CD8-positive, alpha-beta memory T cell (primary cell): ENCODE data around the gene GAD1. TPM values are rescaled to one million over a fixed set of nuclear protein-coding genes. Genes with fewer than 3 reads are reported as not detected.
A peak's percentile ranks its signal among the peaks of the same experiment; 100 is the strongest.

Experiments used
- CTCF ChIA-PET: fragments of 350-600 bp; sonication (Branson Sonifier 250); formaldehyde crosslinking; loops from one replicate; lab custom pipeline; 2021; ENCODE audit warnings: antibody characterized with exemption; lab: Charles Lee
- POLR2A ChIA-PET: fragments of 350-600 bp; sonication (Branson Sonifier 250); formaldehyde crosslinking; loops from one replicate; lab custom pipeline; 2021; ENCODE audit warnings: antibody characterized with exemption; lab: Charles Lee
- DNase-seq, 5 donors: peaks; one replicate each; pipeline versions ENCODE4 v3.0.0 to v3.0.0-alpha.2; 2020 to 2022; ENCODE audit warnings: mixed read lengths in 1 of 5
- H3K27ac ChIP-seq: one replicate; pipeline ENCODE4 v1.7.0; 2013; ENCODE audit warnings: low read depth, mild to moderate bottlenecking, low read length, moderate library complexity
- H3K27me3 ChIP-seq: 2 replicates; pipeline ENCODE4 v1.7.0; 2013; ENCODE audit warnings: low read length, mild to moderate bottlenecking; ENCODE audit not compliant: insufficient read depth, poor library complexity, severe bottlenecking
- H3K36me3 ChIP-seq: 2 replicates; pipeline ENCODE4 v1.7.0; 2013; ENCODE audit warnings: mild to moderate bottlenecking, low read length, moderate library complexity; ENCODE audit not compliant: insufficient read depth
- H3K4me1 ChIP-seq: 2 replicates; pipeline ENCODE4 v1.7.0; 2013; ENCODE audit warnings: mild to moderate bottlenecking, low read length, moderate library complexity; ENCODE audit not compliant: insufficient read depth
- H3K4me3 ChIP-seq: 2 replicates; pipeline ENCODE4 v1.7.0; 2013; ENCODE audit warnings: mild to moderate bottlenecking, low read length
- H3K9me3 ChIP-seq: 2 replicates; pipeline ENCODE4 v1.7.0; 2013; ENCODE audit warnings: mild to moderate bottlenecking, low read length
- H3K27ac Mint-ChIP-seq, 8 donors: one replicate each; pipeline ENCODE4 v1.8.0; 2020 to 2021; ENCODE audit warnings: mixed read lengths in 8 of 8, mild to moderate bottlenecking in 6 of 8, inconsistent platforms in 3 of 8, moderate library complexity in 3 of 8
- H3K27me3 Mint-ChIP-seq, 2 donors: one replicate each; pipeline ENCODE4 v1.8.0; 2020 to 2021; ENCODE audit warnings: mixed read lengths in 2 of 2, mild to moderate bottlenecking in 1 of 2, moderate library complexity in 1 of 2
- H3K36me3 Mint-ChIP-seq, 3 donors: one replicate each; pipeline ENCODE4 v1.8.0; 2020 to 2021; ENCODE audit warnings: mixed read lengths in 3 of 3, inconsistent platforms in 1 of 3, mild to moderate bottlenecking in 1 of 3
- H3K4me1 Mint-ChIP-seq, 3 donors: one replicate each; pipeline ENCODE4 v1.8.0; 2020 to 2021; ENCODE audit warnings: mixed read lengths in 3 of 3, inconsistent platforms in 1 of 3, mild to moderate bottlenecking in 1 of 3
- H3K4me3 Mint-ChIP-seq, 7 donors: one replicate each; pipeline ENCODE4 v1.8.0; 2020 to 2021; ENCODE audit warnings: mixed read lengths in 7 of 7, mild to moderate bottlenecking in 6 of 7, moderate library complexity in 4 of 7, inconsistent platforms in 2 of 7
- H3K9me3 Mint-ChIP-seq, 5 donors: one replicate each; pipeline ENCODE4 v1.8.0; 2020 to 2022; ENCODE audit warnings: mixed read lengths in 5 of 5, mild to moderate bottlenecking in 3 of 5, moderate library complexity in 2 of 5, inconsistent platforms in 1 of 5
- polyA plus RNA-seq: library from polyadenylated mRNA; unstranded; fragments of 300-500 nt; fragmentation: Illumina TruSeq; gene quantifications from one replicate; pipeline ENCODE4 v1.2.3, GENCODE V29; 2021
- total RNA-seq, 2 experiments: library from RNA; stranded (reverse); gene quantifications; one replicate each; pipeline ENCODE4 v1.2.3, GENCODE V29; 2021

Gene GAD1
- total and polyA plus RNA-seq, 3 experiments from 2014 or later, result 0.55 to 1.0 TPM; not detected in 1

DNA sequence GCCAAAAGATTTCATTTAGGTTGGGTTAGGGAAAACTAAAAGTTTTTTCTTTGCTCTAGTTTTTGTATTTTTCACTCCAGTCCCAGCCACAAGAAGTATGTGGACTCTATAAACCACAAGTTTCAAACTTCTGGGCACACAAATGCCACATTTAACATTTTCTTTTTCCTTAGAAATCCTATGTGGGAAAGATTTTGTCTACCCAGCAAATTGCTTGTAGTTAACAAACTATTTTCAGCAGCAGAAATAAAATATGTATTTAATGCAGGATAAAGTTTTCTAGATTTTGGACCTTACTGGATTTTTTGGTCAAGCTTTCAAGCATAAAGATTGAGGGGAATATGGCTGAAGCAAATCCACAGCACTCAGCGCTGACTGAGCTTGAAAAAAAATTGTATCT, 37.4 kb upstream of the GAD1 start:
- ChIA-PET CTCF (no interaction called here), POLR2A (no interaction called here)
- no peaks in the 10 kb centered on the region for H3K4me1 Mint-ChIP-seq
- H3K9me3 ChIP-seq, result no peaks in the 10 kb centered on the region
- H3K27ac Mint-ChIP-seq, result no peak overlapping the region
- H3K4me3 Mint-ChIP-seq, result no peak overlapping the region
- H3K27ac ChIP-seq, result no peak overlapping the region
- no peak for DNase-seq
- H3K9me3 Mint-ChIP-seq, result no peaks in the 10 kb centered on the region
- no peaks in the 10 kb centered on the region for H3K36me3 Mint-ChIP-seq
- H3K4me1 ChIP-seq, result no peaks in the 10 kb centered on the region
- peaks cover 9 to 43% of the 10 kb centered on the region in 2 donors for H3K27me3 Mint-ChIP-seq
- no peaks in the 10 kb centered on the region for H3K36me3 ChIP-seq
- peaks cover 3% of the 10 kb centered on the region for H3K27me3 ChIP-seq
- H3K4me3 ChIP-seq, result no peak overlapping the region

DNA sequence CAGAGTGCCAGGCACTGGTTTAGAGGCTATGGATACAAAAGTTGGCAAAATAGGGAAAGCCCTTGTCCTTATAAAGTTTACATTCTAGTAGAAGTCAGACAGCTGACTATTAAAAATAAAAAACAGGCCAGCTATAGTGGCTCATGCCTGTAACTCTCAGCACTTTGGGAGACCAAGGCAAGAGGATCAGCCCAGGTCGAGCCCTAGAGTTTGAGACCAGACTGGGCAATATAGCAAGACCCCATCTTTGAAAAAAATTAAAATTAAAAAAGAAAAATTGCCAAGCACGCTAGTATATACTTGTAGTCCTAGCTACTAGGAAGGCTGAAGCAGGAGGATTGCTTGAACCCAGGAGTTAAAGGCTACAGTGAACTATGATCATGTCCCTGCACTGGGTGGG, 34.0 kb upstream of the GAD1 start:
- no peaks in the 10 kb centered on the region for H3K36me3 Mint-ChIP-seq
- H3K4me1 Mint-ChIP-seq, result no peaks in the 10 kb centered on the region
- ChIA-PET CTCF (no interaction called here), POLR2A (no interaction called here)
- H3K9me3 Mint-ChIP-seq, result no peaks in the 10 kb centered on the region
- Histone ChIP-seq H3K9me3 (no peaks in the 10 kb centered on the region), H3K27me3 (peaks cover 10% of the 10 kb centered on the region), H3K27ac (no peak overlapping the region), H3K4me1 (no peaks in the 10 kb centered on the region), H3K36me3 (no peaks in the 10 kb centered on the region), H3K4me3 (no peak overlapping the region)
- no peak for DNase-seq
- peaks cover 14 to 52% of the 10 kb centered on the region in 2 donors for H3K27me3 Mint-ChIP-seq
- no peak overlapping the region for H3K27ac Mint-ChIP-seq
- no peak overlapping the region for H3K4me3 Mint-ChIP-seq

DNA sequence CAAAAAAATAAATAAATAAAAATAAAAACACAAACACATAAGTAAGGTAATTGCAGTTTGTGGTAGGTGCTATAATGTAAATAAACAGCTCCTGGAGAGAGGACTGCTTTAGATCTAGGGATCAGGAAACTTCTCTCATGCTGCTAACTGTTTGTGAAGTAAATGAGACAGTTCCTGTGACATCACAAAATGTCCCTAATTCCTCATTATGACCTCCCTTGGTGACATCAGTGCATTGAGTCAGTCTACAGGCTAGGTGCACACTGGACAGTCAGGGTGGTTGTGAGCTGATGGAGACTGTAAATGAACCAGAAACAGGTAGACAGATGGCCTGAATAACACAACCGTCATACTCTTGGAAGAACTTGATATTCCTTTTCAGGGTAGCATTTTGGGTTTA, 33.1 kb upstream of the GAD1 start:
- Mint-ChIP-seq H3K27me3 (peaks cover 18 to 53% of the 10 kb centered on the region in 2 donors), H3K4me3 (no peak overlapping the region), H3K9me3 (no peaks in the 10 kb centered on the region), H3K36me3 (no peaks in the 10 kb centered on the region), H3K27ac (no peak overlapping the region), H3K4me1 (no peaks in the 10 kb centered on the region)
- H3K4me1 ChIP-seq, result no peaks in the 10 kb centered on the region
- CTCF ChIA-PET, result interaction anchor here (0.7 kb wide), 1 partner anchor 374 kb away, joined by 3 read pairs; no protein-coding TSS in a partner anchor
- H3K27me3 ChIP-seq, result peaks cover 10% of the 10 kb centered on the region
- H3K4me3 ChIP-seq, result no peak overlapping the region
- no peaks in the 10 kb centered on the region for H3K36me3 ChIP-seq
- no peak overlapping the region for H3K27ac ChIP-seq
- DNase-seq, result no peak
- no peaks in the 10 kb centered on the region for H3K9me3 ChIP-seq
- POLR2A ChIA-PET, result interaction anchor here (0.6 kb wide), 1 partner anchor 1217 kb away, joined by 4 read pairs; no protein-coding TSS in a partner anchor

DNA sequence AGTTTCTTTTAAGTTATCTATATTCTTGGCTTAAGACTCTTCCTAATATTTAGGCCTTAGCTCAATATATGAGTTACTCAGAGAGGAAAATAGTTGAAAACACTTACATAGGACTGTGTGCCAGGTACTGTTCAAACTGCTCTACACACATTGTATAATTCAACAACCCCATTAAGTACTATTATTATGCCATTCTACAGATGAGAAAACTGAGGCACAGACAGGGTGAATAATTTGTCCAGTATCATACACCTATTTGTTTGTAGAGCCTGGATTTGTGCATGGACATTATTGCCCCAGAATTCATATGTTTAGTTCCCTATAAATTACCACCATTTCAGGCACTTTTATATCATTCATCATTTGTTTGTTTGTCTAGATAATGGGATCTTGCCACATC, 17.7 kb upstream of the GAD1 start:
- Mint-ChIP-seq H3K27me3 (peaks cover 7 to 44% of the 10 kb centered on the region in 2 donors), H3K4me1 (no peaks in the 10 kb centered on the region), H3K9me3 (no peaks in the 10 kb centered on the region), H3K4me3 (no peak overlapping the region), H3K36me3 (no peaks in the 10 kb centered on the region), H3K27ac (no peak overlapping the region)
- no peaks in the 10 kb centered on the region for H3K4me1 ChIP-seq
- no peaks in the 10 kb centered on the region for H3K27me3 ChIP-seq
- H3K9me3 ChIP-seq, result no peaks in the 10 kb centered on the region
- CTCF ChIA-PET, result no interaction called here
- no peaks in the 10 kb centered on the region for H3K36me3 ChIP-seq
- POLR2A ChIA-PET, result no interaction called here
- H3K4me3 ChIP-seq, result no peak overlapping the region
- H3K27ac ChIP-seq, result no peak overlapping the region
- DNase-seq, result no peak

DNA sequence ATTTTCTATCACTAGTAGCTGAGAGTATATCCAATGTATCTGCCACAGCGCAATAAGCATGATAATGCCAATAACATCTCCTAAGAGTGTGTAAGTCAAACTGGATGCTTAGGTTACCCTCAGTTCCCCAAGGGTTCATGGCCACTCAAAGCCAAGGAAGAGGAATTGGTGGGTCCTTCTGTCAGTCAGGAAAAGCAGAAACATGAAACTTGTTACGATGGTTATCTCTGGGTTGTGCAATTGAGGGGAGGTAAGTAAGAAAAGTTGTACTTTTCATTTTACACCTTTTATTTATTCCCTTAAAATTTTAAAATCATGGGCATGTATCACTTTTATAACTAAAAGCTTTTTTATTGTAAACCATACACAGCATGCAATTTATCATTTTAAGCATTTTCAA, 10.1 kb upstream of the GAD1 start:
- H3K9me3 Mint-ChIP-seq, result no peaks in the 10 kb centered on the region
- no peak overlapping the region for H3K4me3 ChIP-seq
- CTCF ChIA-PET, result interaction anchor here (1.0 to 2.2 kb wide), 2 partner anchors 9 to 397 kb away, joined by 5 read pairs; no protein-coding TSS in a partner anchor
- no peaks in the 10 kb centered on the region for H3K36me3 ChIP-seq
- H3K9me3 ChIP-seq, result no peaks in the 10 kb centered on the region
- DNase-seq, result no peak
- no peak overlapping the region for H3K27ac ChIP-seq
- H3K4me3 Mint-ChIP-seq, result no peak overlapping the region
- no peaks in the 10 kb centered on the region for H3K4me1 Mint-ChIP-seq
- no peaks in the 10 kb centered on the region for H3K4me1 ChIP-seq
- peaks cover 2 to 20% of the 10 kb centered on the region in 2 donors for H3K27me3 Mint-ChIP-seq
- POLR2A ChIA-PET, result no interaction called here
- no peaks in the 10 kb centered on the region for H3K36me3 Mint-ChIP-seq
- H3K27me3 ChIP-seq, result no peaks in the 10 kb centered on the region
- no peak overlapping the region for H3K27ac Mint-ChIP-seq

DNA sequence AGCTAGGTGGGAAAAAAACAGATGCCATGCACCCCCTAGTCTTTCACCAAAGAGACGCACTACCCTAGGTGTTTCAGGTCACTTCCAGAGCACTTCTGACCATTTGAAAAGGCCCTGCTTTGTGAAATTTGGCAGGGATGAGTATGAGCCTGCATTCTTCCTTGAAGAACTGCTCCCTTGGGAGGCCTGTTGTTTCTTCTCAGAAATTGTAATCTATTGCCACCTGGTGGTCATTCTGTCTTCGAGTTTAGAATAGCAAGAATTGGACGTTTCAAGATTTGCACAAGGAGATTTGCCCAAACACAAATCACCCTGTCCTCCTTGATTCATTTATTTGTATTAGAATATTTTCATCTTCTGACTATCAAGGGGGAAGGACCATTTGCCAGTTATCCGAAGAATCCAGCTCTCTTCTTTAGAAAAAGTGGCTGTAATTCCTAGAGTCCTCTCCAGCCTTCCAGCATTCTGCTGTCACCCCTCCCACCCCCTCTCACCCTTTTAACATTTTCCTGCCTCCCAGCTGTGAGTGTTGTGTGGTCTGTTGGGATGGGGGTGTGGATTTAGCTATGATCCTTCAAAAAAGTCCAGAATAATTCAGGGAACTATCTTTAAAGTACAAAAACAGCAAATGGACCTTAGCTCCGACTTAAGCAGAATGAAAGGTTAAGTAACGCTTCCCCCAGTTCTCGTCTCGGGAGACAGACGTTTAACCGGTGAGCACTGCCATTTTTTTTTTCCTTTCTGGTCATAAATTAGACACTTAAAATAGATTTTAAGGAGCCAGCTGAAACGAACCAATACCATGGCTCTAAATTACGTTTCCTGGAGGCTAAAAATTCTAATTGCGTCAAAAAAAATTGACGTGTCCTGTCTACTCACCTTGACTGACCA, 3.7 kb upstream of the GAD1 start:
- POLR2A ChIA-PET, result interaction anchor here (0.6 to 0.7 kb wide), 2 partner anchors 367 to 452 kb away, joined by 3 to 4 read pairs; no protein-coding TSS in a partner anchor

DNA sequence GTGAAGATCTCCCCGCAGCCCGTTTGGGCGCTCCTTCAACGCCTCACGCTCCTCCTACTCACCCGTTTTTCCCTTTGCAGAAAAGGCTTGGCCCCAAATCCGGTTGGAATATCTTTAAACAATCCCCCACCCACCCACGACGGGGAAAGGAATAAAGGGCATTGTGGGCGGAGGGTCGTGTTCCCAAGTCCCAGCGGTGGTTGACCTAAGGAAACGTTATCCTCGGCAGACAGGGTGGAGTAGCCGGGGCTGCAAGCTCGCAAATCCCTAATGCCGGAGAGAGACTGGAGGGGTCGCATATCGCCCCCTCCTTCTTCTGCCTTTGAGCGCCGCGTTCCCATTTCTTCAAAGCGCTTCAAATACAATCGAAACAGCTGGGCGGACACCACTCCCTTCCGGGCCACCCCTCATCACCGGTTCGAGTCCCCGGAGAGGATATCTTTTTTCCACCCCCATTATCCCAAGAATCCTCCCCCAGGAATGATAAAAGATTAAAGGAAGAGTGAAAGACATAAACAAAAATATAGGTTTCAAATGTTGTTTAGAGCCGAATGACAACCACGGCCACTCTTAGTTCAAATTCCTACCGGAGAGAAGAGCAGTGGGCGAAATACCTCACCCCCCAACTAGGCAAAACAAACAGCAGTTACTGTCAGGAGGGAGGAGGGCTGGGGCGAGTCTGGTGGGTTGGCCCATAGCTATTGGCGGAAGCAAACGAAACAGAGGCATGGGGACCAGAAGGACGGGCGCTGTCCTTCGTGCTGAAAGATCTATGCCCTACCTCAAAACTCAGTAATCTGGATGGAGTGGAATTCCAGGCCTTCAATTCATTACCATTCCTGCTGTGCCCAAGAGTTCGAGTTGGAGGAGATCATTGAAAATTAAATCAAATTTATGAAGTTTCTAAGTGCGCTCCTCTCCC, 2.8 kb upstream of the GAD1 start:
- no peaks in the 10 kb centered on the region for H3K36me3 ChIP-seq
- peak in 1 of 5 donors; percentile 26 for DNase-seq
- no peaks in the 10 kb centered on the region for H3K9me3 ChIP-seq
- peaks cover 32% of the 10 kb centered on the region for H3K4me1 ChIP-seq
- Mint-ChIP-seq H3K36me3 (no peaks in the 10 kb centered on the region), H3K27me3 (peaks cover 60 to 82% of the 10 kb centered on the region in 2 donors), H3K27ac (peak overlapping the region in 2 of 8 donors; percentile 14 to 56), H3K4me3 (peak overlapping the region in 2 of 7 donors; percentile 27 to 66), H3K4me1 (peaks cover 24 to 52% (median 34%) of the 10 kb centered on the region in 3 donors), H3K9me3 (peaks cover 0 to 4% (median 0%) of the 10 kb centered on the region in 5 donors)
- no peak overlapping the region for H3K4me3 ChIP-seq
- POLR2A ChIA-PET, result interaction anchor here (0.5 to 0.6 kb wide), 2 partner anchors 23 to 368 kb away, joined by 3 read pairs; no protein-coding TSS in a partner anchor
- H3K27ac ChIP-seq, result no peak overlapping the region
- CTCF ChIA-PET, result interaction anchor here (0.9 to 5.8 kb wide), 12 partner anchors 9 to 455 kb away, joined by 3 to 61 read pairs (median 4); no protein-coding TSS in a partner anchor
- H3K27me3 ChIP-seq, result peaks cover 52% of the 10 kb centered on the region

More for the DNA sequence above, 3.7 kb upstream of the GAD1 start:
- Mint-ChIP-seq H3K4me3 (peak overlapping the region in 1 of 7 donors; percentile 12), H3K4me1 (peaks cover 17 to 43% (median 27%) of the 10 kb centered on the region in 3 donors), H3K9me3 (no peaks in the 10 kb centered on the region), H3K27ac (no peak overlapping the region), H3K36me3 (no peaks in the 10 kb centered on the region), H3K27me3 (peaks cover 53 to 77% of the 10 kb centered on the region in 2 donors)
- Histone ChIP-seq H3K4me1 (peaks cover 23% of the 10 kb centered on the region), H3K27ac (no peak overlapping the region), H3K36me3 (no peaks in the 10 kb centered on the region), H3K4me3 (no peak overlapping the region), H3K27me3 (peaks cover 45% of the 10 kb centered on the region), H3K9me3 (no peaks in the 10 kb centered on the region)
- peak in 2 of 5 donors; percentile 36 to 46 for DNase-seq
- CTCF ChIA-PET, result interaction anchor here (0.7 to 5.8 kb wide), 18 partner anchors 9 to 455 kb away, joined by 3 to 61 read pairs (median 4); partner anchors contain the start of gene ERICH2
